Stimulated activated CD8-positive, alpha-beta memory T cell treated with anti-CD3 and anti-CD28 coated beads, Interleukin-15, amount 100 ng/mL, for 4 hours (primary cell): ENCODE data around the gene RNF115.
"Not testable (repeated sequence)": the region's sequence is repeated elsewhere in the genome, so short reads cannot be mapped to it uniquely, and the experiment has no call there.

Source experiments
- DNase-seq, 2 donors: peaks; one replicate each; pipeline ENCODE4 v3.0.0-alpha.2; 2020; ENCODE audit warnings: low read depth in 2 of 2

RNF115 gene

GRCh38 chr1:145827966-145828365 is 4.1 kb upstream of the RNF115 start:
- DNase-seq = no peak

GRCh38 chr1:145826030-145826429 is 2.1 kb upstream of the RNF115 start:
- DNase-seq = no peak

- DNase-seq = no peak
Observed at GRCh38 chr1:145824499-145824842, 576 bp upstream of the RNF115 start.

DNA sequence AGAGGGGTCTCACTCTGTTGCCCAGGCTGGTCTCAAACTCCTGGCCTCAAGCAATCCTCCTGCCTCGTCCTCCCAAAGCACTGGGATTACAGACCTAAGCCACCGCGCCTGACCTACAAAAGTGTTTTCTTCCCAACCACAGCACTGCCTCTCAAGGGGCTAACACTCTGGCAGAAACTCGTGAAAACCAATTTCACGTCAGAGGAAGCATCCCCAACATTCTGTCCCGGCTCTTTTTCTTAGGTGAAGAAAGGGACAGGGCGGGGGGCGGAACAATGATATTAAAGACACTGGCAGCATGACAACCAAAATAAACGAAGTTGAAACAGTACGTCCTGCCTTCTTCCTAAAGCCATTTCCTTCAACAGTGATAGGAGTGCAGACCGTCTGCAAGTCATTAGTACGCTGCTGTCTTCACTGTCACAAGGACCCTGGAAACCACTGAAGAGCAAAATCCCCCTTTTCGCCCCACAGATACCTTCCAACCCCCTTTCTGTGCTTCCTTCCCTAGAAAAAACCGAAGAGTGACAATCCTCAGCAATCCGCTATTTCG is 1.0 kb downstream of the RNF115 start:
- DNase-seq = not testable (repeated sequence)

DNA sequence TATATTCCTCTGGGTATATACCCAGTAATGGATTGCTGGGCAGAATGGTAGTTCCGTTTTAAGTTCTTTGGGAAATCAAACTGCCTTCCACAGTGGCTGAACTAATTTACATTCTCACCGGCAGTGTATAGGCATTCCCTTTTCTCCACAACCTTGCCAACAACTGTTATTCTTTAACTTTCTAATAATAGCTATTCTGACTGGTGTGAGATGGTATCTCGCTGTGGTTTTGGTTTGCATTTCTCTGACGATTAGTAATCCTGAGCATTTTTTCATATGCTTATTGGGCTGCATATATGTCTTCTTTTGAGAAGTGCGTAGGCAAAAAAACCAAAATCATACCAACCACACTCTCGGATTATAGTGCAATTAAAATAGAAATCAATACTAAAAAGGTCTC is 5.8 kb downstream of the RNF115 start:
- DNase-seq = not testable (repeated sequence)

- DNase-seq = not testable (repeated sequence)
Observed at GRCh38 chr1:145812977-145813810, 10.7 kb downstream of the RNF115 start.

GRCh38 chr1:145806844-145807243 is 17.1 kb downstream of the RNF115 start:
- DNase-seq = no peak

DNA sequence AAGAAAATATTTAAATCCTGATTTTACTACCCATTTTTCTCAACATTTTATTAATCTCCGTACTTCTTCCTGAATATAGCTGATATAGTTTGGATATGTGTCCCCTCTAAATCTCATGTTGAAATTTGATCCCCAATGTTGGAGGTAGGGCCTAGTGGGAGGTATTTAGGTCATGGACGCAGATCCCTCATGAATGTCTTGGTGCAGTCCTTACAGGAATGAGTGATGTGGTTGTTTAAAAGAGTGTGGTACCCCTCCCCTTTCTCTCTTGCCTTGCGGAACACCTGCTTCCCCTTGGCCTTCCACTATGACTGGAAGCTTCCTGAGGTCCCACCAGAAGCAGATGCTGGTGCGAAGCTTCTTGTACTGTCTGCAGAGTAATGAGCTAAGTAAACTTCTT is 17.5 kb downstream of the RNF115 start:
- DNase-seq = no peak

- DNase-seq = no peak
Observed at GRCh38 chr1:145805057-145805456, 18.8 kb downstream of the RNF115 start.

DNA sequence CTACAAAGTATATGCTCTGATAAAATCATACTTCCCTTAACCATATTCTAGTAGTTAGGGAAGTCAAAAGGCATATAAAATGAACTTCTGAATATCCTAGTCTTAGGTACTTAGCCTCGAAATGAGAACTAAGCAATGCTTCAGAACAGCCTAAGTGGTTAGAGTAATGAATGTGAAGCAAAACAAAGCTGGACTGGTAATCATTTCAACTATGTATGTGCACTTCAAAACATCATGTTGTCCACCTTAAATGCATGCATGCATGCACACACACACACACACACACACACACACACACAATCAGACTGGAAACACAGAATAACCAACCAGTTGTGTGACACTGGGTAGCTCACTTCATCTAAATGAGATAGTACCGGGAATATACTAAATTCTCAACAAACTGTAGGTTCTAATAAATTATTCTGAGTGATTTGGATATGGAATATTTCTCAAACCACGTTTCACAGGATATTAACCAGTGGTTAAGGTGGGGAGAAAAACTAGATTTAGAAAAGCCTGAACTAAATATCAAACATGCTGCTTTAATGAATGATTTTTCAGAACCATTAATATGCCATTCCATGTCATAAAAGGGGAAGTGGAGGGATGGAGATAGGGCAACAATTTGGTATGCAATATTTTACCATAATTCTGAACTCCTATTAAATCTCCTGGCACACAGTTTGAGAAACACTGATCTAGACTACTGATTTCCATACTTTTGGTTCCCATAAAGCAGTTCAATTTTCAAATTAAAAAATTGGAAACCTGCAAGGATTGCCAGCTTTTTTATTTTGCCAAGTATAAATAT is 19.5 kb downstream of the RNF115 start:
- DNase-seq = no peak

DNA sequence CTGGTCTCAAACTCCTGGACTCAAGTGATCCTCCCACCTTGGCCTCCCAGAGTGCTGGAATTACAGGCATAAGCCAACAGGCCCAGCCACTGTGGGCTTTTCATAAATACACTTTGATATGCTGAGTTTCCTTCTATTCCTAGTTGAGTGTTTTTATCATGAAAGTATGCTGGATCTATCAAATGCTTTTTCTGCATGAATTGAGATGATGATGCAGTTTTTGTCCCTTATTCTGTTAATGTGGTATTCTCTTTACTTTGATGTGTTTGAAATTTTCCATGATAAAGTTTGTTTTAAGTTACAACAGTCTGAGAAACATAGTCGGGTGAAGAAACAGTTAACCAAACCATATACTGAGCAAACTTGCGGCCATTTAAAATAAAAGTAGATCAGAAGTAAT is 24.1 kb downstream of the RNF115 start:
- DNase-seq = no peak

GRCh38 chr1:145796753-145797152 is 27.1 kb downstream of the RNF115 start:
- DNase-seq = no peak

GRCh38 chr1:145795257-145795881 is 28.5 kb downstream of the RNF115 start:
- DNase-seq = no peak

- DNase-seq = no peak
Observed at GRCh38 chr1:145792484-145792883, 31.4 kb downstream of the RNF115 start.

DNA sequence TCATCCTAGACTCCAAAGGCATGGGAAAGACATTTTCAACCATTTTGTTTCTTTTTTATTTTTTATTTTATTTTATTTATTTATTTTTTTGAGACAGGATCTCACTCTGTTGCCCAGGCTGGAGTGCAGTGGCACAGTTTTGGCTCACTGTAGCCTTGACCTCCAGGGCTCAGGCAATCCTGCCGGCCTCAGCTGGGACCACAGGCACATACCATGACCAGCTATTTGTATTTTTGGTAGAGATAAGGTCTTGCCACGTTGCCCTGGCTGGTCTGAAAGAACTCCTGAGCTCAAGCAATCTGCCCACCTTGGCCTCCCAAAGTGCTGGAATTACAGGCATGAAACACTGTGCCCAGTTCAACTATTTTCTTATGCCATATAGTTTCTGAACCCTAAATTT is 32.0 kb downstream of the RNF115 start:
- DNase-seq = not testable (repeated sequence)

DNA sequence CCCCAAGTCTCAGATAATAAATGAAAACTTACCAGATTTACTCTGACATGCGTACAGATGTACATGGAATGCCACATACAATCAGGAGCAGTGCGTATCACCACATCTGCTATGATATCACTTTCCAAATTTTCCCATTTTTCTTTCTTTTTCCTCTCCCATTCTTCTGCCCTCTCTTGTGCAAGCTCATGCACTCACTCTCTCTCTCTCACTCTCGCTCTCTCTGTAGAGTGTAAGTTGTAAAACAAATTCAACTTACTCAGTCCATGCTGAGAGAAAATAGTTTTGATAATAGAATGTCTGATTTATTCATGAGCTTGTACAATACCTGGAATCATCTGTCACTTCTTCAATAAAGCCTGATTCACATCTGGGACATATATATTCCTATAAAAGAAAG is 35.3 kb downstream of the RNF115 start:
- no peak for DNase-seq

- DNase-seq = no peak
Observed at GRCh38 chr1:145786271-145786670, 37.6 kb downstream of the RNF115 start.

- DNase-seq = no peak
Observed at GRCh38 chr1:145785547-145785946, 38.3 kb downstream of the RNF115 start.

DNA sequence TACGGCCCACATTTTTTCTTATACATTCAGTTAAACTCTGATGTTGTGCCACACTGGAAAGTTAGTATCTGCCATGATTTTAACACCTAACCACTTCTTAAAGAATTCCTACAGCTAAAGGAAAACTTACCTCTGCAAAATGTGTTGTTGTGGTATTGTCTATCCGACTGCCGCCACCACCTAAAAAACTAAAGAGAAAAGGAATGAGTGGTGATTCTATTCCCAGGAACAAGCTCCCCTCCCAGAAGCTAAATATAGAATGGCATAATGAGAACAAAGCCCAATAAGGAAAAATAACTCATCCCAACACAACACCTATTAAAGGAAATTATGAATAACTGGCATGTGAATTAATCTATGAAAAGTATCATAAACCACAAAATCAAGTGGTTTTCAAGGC is 39.5 kb downstream of the RNF115 start:
- DNase-seq = no peak

DNA sequence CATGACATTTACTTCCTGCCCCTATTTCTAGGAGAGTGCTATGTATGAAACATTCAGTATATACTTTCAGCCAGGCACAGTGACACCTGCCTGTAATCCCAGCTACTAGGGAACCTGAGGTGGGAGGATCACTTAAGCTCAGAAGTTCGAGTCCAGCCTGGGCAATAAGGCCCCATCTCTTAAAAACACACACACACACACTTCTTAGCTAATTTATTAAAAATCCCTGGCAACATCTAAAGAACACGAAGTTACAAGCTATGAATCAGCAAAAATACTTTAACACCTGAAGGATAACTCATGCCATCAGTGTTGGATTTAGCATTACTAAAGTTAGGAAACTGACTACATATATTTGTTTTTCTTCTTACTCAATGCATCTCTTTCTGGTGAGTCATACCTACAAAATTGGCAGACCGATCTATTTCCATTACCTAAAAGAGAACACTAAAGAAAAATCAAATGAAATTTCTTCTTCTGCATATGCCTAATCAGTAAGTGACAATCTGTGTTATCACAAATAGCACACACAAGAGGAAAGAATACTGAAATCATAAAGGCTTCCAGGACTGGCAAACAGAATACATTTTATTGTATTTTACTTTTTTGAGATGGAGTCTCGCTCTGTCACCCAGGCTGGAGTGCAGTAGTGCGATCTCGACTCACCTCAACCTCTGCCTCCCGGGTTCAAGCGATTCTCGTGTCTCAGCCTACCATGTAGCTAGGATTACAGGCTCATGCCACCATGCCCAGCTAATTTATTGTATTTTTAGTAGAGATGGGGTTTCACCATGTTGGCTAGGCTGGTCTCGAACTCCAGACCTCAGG is 41.4 kb downstream of the RNF115 start:
- DNase-seq = no peak

- DNase-seq = no peak
Observed at GRCh38 chr1:145778146-145778540, 45.8 kb downstream of the RNF115 start.
